Loucy (cell line): Measurements from ENCODE around the gene ENTHD1.
"Not testable (repeated sequence)": the region's sequence is repeated elsewhere in the genome, so short reads cannot be mapped to it uniquely, and the experiment has no call there.

Experiments
- H2AFZ ChIP-seq: fragments of 200-600 bp; sonication (generic); 2 replicates; pipeline ENCODE4 v1.6.0; 2016; ENCODE audit warnings: antibody characterized with exemption, mild to moderate bottlenecking, low read length, moderate library complexity
- H3F3A ChIP-seq: fragments of 200-600 bp; 2 replicates; pipeline ENCODE4 v1.6.0; 2016; ENCODE audit warnings: antibody characterized with exemption, low read depth, mild to moderate bottlenecking
- H3K27me3 ChIP-seq: fragments of 200-600 bp; sonication (generic); 2 replicates; pipeline ENCODE4 v1.6.1; 2014; ENCODE audit warnings: low read length, mild to moderate bottlenecking; ENCODE audit not compliant: insufficient read depth, poor library complexity, severe bottlenecking
- H3K36me3 ChIP-seq: fragments of 200-600 bp; sonication (generic); 2 replicates; pipeline ENCODE4 v1.6.1; 2016; ENCODE audit warnings: low read length; ENCODE audit not compliant: insufficient read depth
- H3K4me1 ChIP-seq: fragments of 200-600 bp; sonication (generic); 2 replicates; pipeline ENCODE4 v1.5.1; 2014; ENCODE audit warnings: low read length, mild to moderate bottlenecking; ENCODE audit not compliant: insufficient read depth, poor library complexity, severe bottlenecking
- H3K4me2 ChIP-seq: fragments of 200-600 bp; sonication (generic); 2 replicates; pipeline ENCODE4 v1.6.0; 2014; ENCODE audit warnings: antibody characterized with exemption, low read length, low read depth, mild to moderate bottlenecking; ENCODE audit not compliant: poor library complexity, severe bottlenecking
- H3K4me3 ChIP-seq: fragments of 200-600 bp; sonication (generic); 2 replicates; pipeline ENCODE4 v1.5.1; 2014; ENCODE audit warnings: low read length, mild to moderate bottlenecking, mixed read lengths; ENCODE audit not compliant: poor library complexity, severe bottlenecking
- H3K79me2 ChIP-seq: fragments of 200-600 bp; sonication (generic); 2 replicates; pipeline ENCODE4 v1.6.1; 2014; ENCODE audit warnings: low read length; ENCODE audit not compliant: insufficient read depth
- H3K9ac ChIP-seq: fragments of 200-600 bp; sonication (generic); 2 replicates; pipeline ENCODE4 v1.6.0; 2014; ENCODE audit warnings: mild to moderate bottlenecking, low read depth, low read length, moderate library complexity; ENCODE audit not compliant: poor library complexity, severe bottlenecking
- H3K9me2 ChIP-seq: fragments of 200-600 bp; sonication (generic); replicated peaks from 2 replicates; pipeline ENCODE4 v1.6.1; 2016; ENCODE audit warnings: low read depth, low read length, mixed read lengths
- H3K9me3 ChIP-seq: fragments of 200-600 bp; sonication (generic); 2 replicates; pipeline ENCODE4 v1.6.1; 2014; ENCODE audit warnings: mild to moderate bottlenecking, antibody characterized with exemption, low read length, low read depth; ENCODE audit not compliant: insufficient read depth
- H4K20me1 ChIP-seq: fragments of 200-600 bp; sonication (generic); 2 replicates; pipeline ENCODE4 v1.6.0; 2014; ENCODE audit warnings: antibody characterized with exemption, low read length, mild to moderate bottlenecking; ENCODE audit not compliant: insufficient read depth, poor library complexity, severe bottlenecking
- EZH2phosphoT487 ChIP-seq: fragments of 200-600 bp; IDR thresholded peaks from 2 replicates; pipeline ENCODE4 v1.6.1; 2018; ENCODE audit warnings: antibody characterized with exemption, mild to moderate bottlenecking, moderate library complexity, borderline replicate concordance
- TF ChIP-seq, protein P1 (sequence below): fragments of 200-600 bp; sonication (generic); conservative IDR thresholded peaks from 2 replicates; pipeline ENCODE4 v1.5.1; 2014; ENCODE audit warnings: mild to moderate bottlenecking, antibody characterized with exemption, low read length

The ENTHD1 gene

DNA sequence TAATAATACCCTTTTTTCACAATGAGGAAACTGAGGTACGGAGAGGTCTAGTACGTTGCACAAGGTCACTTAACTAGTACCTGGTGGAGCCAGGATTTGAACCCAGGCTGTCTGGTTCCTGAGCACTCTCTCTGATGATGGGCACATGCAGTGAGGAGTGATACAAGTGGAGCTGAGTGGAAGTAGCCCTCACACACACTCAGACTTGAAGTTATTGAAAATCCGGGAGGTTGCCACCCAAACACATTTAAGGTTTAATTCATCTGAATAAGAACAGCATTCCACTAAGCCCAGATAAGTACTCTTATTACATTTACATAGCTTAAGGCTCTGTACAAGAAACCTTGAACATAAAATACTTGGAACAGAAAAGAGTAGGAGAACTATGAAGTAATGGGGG lies 12.1 kb upstream of the ENTHD1 start:
- Histone ChIP-seq H3K79me2 (peaks cover 98% of the 10 kb centered on the region), H4K20me1 (peaks cover 34% of the 10 kb centered on the region), H3K9me3 (no peaks in the 10 kb centered on the region), H3K36me3 (no peaks in the 10 kb centered on the region), H3K4me1 (peaks cover 67% of the 10 kb centered on the region), H3F3A (peaks cover under 1% of the 10 kb centered on the region; the same call in 1 of the 2 replicates), H3K9me2 (no peaks in the 10 kb centered on the region), H2AFZ (no peak overlapping the region), H3K9ac (peak overlapping the region; percentile 96), H3K27me3 (no peaks in the 10 kb centered on the region), H3K4me2 (peak overlapping the region; percentile 94), H3K4me3 (peak overlapping the region; percentile 76)
- TF ChIP-seq EZH2phosphoT487, result no peak
- TF ChIP-seq, protein P1, sequence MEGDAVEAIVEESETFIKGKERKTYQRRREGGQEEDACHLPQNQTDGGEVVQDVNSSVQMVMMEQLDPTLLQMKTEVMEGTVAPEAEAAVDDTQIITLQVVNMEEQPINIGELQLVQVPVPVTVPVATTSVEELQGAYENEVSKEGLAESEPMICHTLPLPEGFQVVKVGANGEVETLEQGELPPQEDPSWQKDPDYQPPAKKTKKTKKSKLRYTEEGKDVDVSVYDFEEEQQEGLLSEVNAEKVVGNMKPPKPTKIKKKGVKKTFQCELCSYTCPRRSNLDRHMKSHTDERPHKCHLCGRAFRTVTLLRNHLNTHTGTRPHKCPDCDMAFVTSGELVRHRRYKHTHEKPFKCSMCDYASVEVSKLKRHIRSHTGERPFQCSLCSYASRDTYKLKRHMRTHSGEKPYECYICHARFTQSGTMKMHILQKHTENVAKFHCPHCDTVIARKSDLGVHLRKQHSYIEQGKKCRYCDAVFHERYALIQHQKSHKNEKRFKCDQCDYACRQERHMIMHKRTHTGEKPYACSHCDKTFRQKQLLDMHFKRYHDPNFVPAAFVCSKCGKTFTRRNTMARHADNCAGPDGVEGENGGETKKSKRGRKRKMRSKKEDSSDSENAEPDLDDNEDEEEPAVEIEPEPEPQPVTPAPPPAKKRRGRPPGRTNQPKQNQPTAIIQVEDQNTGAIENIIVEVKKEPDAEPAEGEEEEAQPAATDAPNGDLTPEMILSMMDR, result no peak

DNA sequence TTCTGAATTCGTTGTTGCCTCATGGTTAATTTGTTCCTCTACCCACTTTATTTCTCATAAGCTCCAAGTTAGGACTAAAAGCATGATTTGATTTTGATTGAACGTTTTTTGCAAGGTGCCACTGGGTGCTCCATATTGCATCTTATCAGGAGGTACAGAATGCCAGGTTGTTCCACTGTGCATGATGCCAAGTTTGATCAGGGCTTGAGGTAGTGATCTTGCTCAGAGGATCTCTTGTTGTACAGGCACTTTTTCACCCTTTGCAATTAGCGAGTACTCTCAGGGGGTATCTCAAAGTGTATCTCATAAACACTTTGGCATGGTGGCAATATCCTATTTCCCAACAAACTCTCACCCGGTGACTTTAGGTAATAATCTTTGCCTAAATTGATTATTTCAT lies 11.3 kb upstream of the ENTHD1 start:
- Histone ChIP-seq H3K27me3 (no peaks in the 10 kb centered on the region), H3K79me2 (peaks cover 90% of the 10 kb centered on the region), H2AFZ (no peak overlapping the region), H3F3A (peaks cover 8% of the 10 kb centered on the region; the same call in 1 of the 2 replicates), H3K9me3 (no peaks in the 10 kb centered on the region), H3K4me1 (peaks cover 70% of the 10 kb centered on the region), H3K9me2 (no peaks in the 10 kb centered on the region), H3K9ac (peak overlapping the region; percentile 96), H3K4me2 (peak overlapping the region; percentile 94), H4K20me1 (peaks cover 28% of the 10 kb centered on the region), H3K36me3 (no peaks in the 10 kb centered on the region), H3K4me3 (peak overlapping the region; percentile 76)
- TF ChIP-seq EZH2phosphoT487, result no peak
- TF ChIP-seq, protein P1, result no peak

DNA sequence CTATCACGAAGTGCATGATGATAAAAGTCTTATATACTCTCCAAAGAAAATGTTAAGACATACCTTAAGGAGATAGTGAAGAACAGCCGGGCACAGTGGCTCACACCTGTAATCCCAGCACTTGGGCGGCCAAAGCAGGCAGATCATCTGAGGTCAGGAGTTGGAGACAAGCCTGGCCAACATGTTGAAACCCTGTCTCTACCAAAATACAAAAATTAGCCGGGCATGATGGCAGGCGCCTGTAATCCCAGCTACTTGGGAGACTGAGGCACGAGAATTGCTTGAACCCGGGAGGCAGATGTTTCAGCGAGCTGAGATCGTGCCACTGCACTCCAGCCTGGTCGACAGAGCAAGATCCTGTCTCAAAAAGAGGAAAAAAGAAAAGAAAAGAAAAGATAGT lies 10.5 kb upstream of the ENTHD1 start:
- Histone ChIP-seq H3K4me3 (peak overlapping the region; percentile 76), H4K20me1 (peaks cover 20% of the 10 kb centered on the region), H3K79me2 (peaks cover 85% of the 10 kb centered on the region), H3K4me2 (peak overlapping the region; percentile 94), H3K4me1 (peaks cover 70% of the 10 kb centered on the region), H3K9ac (peak overlapping the region; percentile 96)
- not testable (repeated sequence) for H3K27me3 ChIP-seq, H2AFZ ChIP-seq, H3K9me3 ChIP-seq, H3F3A ChIP-seq, H3K9me2 ChIP-seq, H3K36me3 ChIP-seq

DNA sequence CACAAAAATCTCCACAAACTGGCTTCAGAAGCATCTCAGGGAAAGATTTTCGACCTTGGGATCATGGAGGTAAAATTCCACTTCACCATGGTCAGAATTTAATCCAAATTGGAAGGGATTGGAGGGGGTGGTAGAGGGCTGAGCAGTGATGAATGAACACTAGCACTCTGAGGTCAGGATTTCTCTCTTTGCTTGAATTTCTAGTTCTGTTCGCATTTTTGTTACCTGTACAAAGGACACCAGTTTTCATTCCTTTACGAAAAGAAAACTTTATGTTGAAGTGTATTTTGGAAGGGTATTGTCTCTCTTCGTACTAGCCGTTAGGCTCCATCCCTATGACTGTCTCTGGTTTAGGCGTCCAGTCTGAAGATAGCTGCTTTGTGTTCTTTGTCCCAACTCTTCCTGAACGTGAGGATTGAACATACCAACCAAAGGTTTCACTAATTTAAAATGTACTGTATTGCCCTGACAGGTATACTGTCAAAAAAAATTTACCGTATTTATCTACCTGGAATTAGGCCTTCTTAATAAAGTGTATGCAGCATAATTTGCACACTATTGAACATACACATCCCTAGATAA lies 8.1 kb upstream of the ENTHD1 start:
- no peak overlapping the region for H2AFZ ChIP-seq
- H3K79me2 ChIP-seq, result peaks cover 71% of the 10 kb centered on the region
- H3K4me1 ChIP-seq, result peaks cover 68% of the 10 kb centered on the region
- TF ChIP-seq, protein P1, result no peak
- TF ChIP-seq EZH2phosphoT487, result no peak
- H3F3A ChIP-seq, result peaks cover 9% of the 10 kb centered on the region; the same call in 1 of the 2 replicates
- H3K4me2 ChIP-seq, result peak overlapping the region; percentile 94
- H3K9me2 ChIP-seq, result no peaks in the 10 kb centered on the region
- H3K4me3 ChIP-seq, result peak overlapping the region; percentile 76
- H3K27me3 ChIP-seq, result no peaks in the 10 kb centered on the region
- H3K9ac ChIP-seq, result peak overlapping the region; percentile 96
- H4K20me1 ChIP-seq, result no peaks in the 10 kb centered on the region
- no peaks in the 10 kb centered on the region for H3K9me3 ChIP-seq
- no peaks in the 10 kb centered on the region for H3K36me3 ChIP-seq
